Testis (tissue), 2 donors: Measurements from ENCODE around the gene HECW1.

Experiments used
- CTCF ChIP-seq, 3 experiments: fragments of 450-650 bp in 2 of 3; fragments of 200-600 bp in 1 of 3; sonication (generic) in 1 of 3; IDR thresholded peaks; one replicate each; pipeline ENCODE4 v1.5.1; 2016 to 2019; ENCODE audit warnings: antibody characterized with exemption in 3 of 3, mild to moderate bottlenecking in 2 of 3, moderate library complexity in 1 of 3
- POLR2A ChIP-seq: fragments of 450-650 bp; IDR thresholded peaks from one replicate; pipeline ENCODE4 v1.6.1; 2017; ENCODE audit warnings: antibody characterized with exemption, mild to moderate bottlenecking, moderate library complexity

- TF ChIP-seq CTCF (IDR thresholded peaks at IDR 0.05): no peak
- TF ChIP-seq POLR2A: no peak
These were observed 634 bp downstream of the HECW1 start for GRCh38 chr7:43112941-43113621.
